Ascending aorta (tissue), 2 donors: Measurements from ENCODE around the gene PATJ. TPM values are rescaled to one million over a fixed set of nuclear protein-coding genes. Genes with fewer than 3 reads are reported as not detected.
"Not testable (repeated sequence)": the region's sequence is repeated elsewhere in the genome, so short reads cannot be mapped to it uniquely, and the experiment has no call there.

Source experiments
- DNase-seq, 2 donors: peaks; one replicate each; pipeline ENCODE4 v3.0.0-alpha.2; 2019; ENCODE audit warnings: low spot score in 2 of 2
- H3K27ac ChIP-seq, 2 donors: fragments of 200-600 bp; sonication (generic); one replicate each; pipeline ENCODE4 v1.5.1; 2016 to 2017; ENCODE audit warnings: mild to moderate bottlenecking in 1 of 2
- H3K27me3 ChIP-seq: fragments of 200-600 bp; sonication (generic); one replicate; pipeline ENCODE4 v1.5.1; 2017
- H3K36me3 ChIP-seq, 2 donors: fragments of 200-600 bp; sonication (generic); one replicate each; pipeline ENCODE4 v1.5.1; 2016
- H3K4me1 ChIP-seq, 2 donors: fragments of 200-600 bp; sonication (generic); one replicate each; pipeline ENCODE4 v1.5.1; 2016 to 2017; ENCODE audit warnings: mild to moderate bottlenecking in 1 of 2
- H3K4me3 ChIP-seq, 2 donors: fragments of 200-600 bp; sonication (generic); one replicate each; pipeline ENCODE4 v1.5.1; 2016 to 2017; ENCODE audit warnings: mild to moderate bottlenecking in 1 of 2
- H3K9me3 ChIP-seq, 2 donors: fragments of 200-600 bp; sonication (generic); one replicate each; pipeline ENCODE4 v1.5.1; 2016
- CTCF ChIP-seq, 3 experiments: fragments of 200-600 bp in 2 of 3; fragments of 450-650 bp in 1 of 3; sonication (generic) in 2 of 3; IDR thresholded peaks; one replicate each; pipeline ENCODE4 v1.5.1; 2016 to 2019; ENCODE audit warnings: antibody characterized with exemption in 3 of 3, mild to moderate bottlenecking in 1 of 3, moderate library complexity in 1 of 3
- intact Hi-C: fragments of 100-400 bp; cut with DNase I; formaldehyde crosslinking; loops from one replicate; pipeline ENCODE4 v1.15.1; 2023
- total RNA-seq: library from RNA; depleted of rRNA; stranded (reverse); fragments of >200 nt; gene quantifications from one replicate; pipeline ENCODE4 v1.1.0, GENCODE V29; 2016

The PATJ gene
- total RNA-seq, 1 donor from 2014 or later, result 26.7 TPM

GRCh38 chr1:61873581-61873980, 131.3 kb downstream of the PATJ start:
- no peak overlapping the region for H3K4me3 ChIP-seq
- H3K36me3 ChIP-seq, result peaks cover 0 to 22% of the 10 kb centered on the region in 2 donors
- TF ChIP-seq CTCF (IDR thresholded peaks at IDR 0.05), result no peak
- no peak overlapping the region for H3K27ac ChIP-seq
- intact Hi-C loops, result no loop called here
- H3K9me3 ChIP-seq, result peaks cover 0 to 4% of the 10 kb centered on the region in 2 donors
- DNase-seq, result no peak
- H3K27me3 ChIP-seq, result no peaks in the 10 kb centered on the region
- no peaks in the 10 kb centered on the region for H3K4me1 ChIP-seq

GRCh38 chr1:61873994-61874393, 131.7 kb downstream of the PATJ start:
- Histone ChIP-seq H3K36me3 (peaks cover 0 to 22% of the 10 kb centered on the region in 2 donors), H3K4me1 (no peaks in the 10 kb centered on the region), H3K4me3 (no peak overlapping the region), H3K27me3 (no peaks in the 10 kb centered on the region), H3K9me3 (peaks cover 0 to 4% of the 10 kb centered on the region in 2 donors), H3K27ac (no peak overlapping the region)
- TF ChIP-seq CTCF (IDR thresholded peaks at IDR 0.05), result no peak
- intact Hi-C loops, result no loop called here
- DNase-seq, result no peak

- TF ChIP-seq CTCF (IDR thresholded peaks at IDR 0.05), result no peak
- Histone ChIP-seq H3K9me3 (peaks cover 0 to 4% of the 10 kb centered on the region in 2 donors), H3K4me1 (no peaks in the 10 kb centered on the region), H3K27me3 (no peaks in the 10 kb centered on the region), H3K4me3 (no peak overlapping the region), H3K36me3 (peaks cover 0 to 17% of the 10 kb centered on the region in 2 donors), H3K27ac (no peak overlapping the region)
- intact Hi-C loops, result no loop called here
- no peak for DNase-seq
Measured at GRCh38 chr1:61875198-61875597, 132.9 kb downstream of the PATJ start.

GRCh38 chr1:61879887-61880474, 137.7 kb downstream of the PATJ start:
- Histone ChIP-seq H3K27ac (peak overlapping the region; percentile 27 to 56), H3K36me3 (peaks cover 0 to 17% of the 10 kb centered on the region in 2 donors)
- DNase-seq, H3K9me3 ChIP-seq, H3K4me3 ChIP-seq, H3K27me3 ChIP-seq, intact Hi-C loops, H3K4me1 ChIP-seq: not testable (repeated sequence)

GRCh38 chr1:61887076-61887867, 145.0 kb downstream of the PATJ start:
- Histone ChIP-seq H3K27me3 (no peaks in the 10 kb centered on the region), H3K4me1 (peaks cover 0 to 23% of the 10 kb centered on the region in 2 donors), H3K36me3 (no peaks in the 10 kb centered on the region), H3K4me3 (no peak overlapping the region), H3K27ac (peak overlapping the region; percentile 29 to 75), H3K9me3 (no peaks in the 10 kb centered on the region)
- no peak for DNase-seq
- intact Hi-C loops, result no loop called here
- TF ChIP-seq CTCF (IDR thresholded peaks at IDR 0.05), result no peak

- Histone ChIP-seq H3K27me3 (no peaks in the 10 kb centered on the region), H3K4me1 (peaks cover 0 to 23% of the 10 kb centered on the region in 2 donors), H3K4me3 (no peak overlapping the region), H3K9me3 (no peaks in the 10 kb centered on the region), H3K27ac (peak overlapping the region; percentile 9 to 75), H3K36me3 (no peaks in the 10 kb centered on the region)
- intact Hi-C loops, result no loop called here
- no peak for TF ChIP-seq CTCF (IDR thresholded peaks at IDR 0.05)
- peak in 1 of 2 donors; percentile 72 for DNase-seq
Measured at GRCh38 chr1:61887931-61888564, 145.8 kb downstream of the PATJ start.
